Breast epithelium (tissue), 3 donors: ENCODE results near the gene CHN1.

Source experiments
- CTCF ChIP-seq, 3 donors: fragments of 450-650 bp; IDR thresholded peaks; one replicate each; pipeline ENCODE4 v1.5.1; 2016 to 2017; ENCODE audit warnings: antibody characterized with exemption in 3 of 3, mild to moderate bottlenecking in 3 of 3, moderate library complexity in 3 of 3
- POLR2AphosphoS5 ChIP-seq, 3 donors: sonication (generic); formaldehyde crosslinking; IDR thresholded peaks; one replicate each; pipeline ENCODE4 v1.6.1; 2017; ENCODE audit warnings: antibody characterized with exemption in 3 of 3

- TF ChIP-seq CTCF (IDR thresholded peaks at IDR 0.05) = no peak
- no peak for TF ChIP-seq POLR2AphosphoS5 (IDR thresholded peaks at IDR 0.05)
Observed at GRCh38 chr2:174963437-174964400, 41.5 kb downstream of the CHN1 start.
